Pulmonary artery endothelial cell (primary cell): ENCODE measurements around the gene RXFP4. TPM values are rescaled to one million over a fixed set of nuclear protein-coding genes. Genes with fewer than 3 reads are reported as not detected.
A peak's percentile ranks its signal among the peaks of the same experiment; 100 is the strongest.
"Not testable (repeated sequence)": the region's sequence is repeated elsewhere in the genome, so short reads cannot be mapped to it uniquely, and the experiment has no call there.

Source experiments
- DNase-seq: peaks from one replicate; pipeline ENCODE4 v3.0.0-alpha.2; 2011; ENCODE audit warnings: low read depth, low spot score
- total RNA-seq: library from RNA; depleted of rRNA; stranded (reverse); fragments of >200 nt; gene quantifications from 2 replicates; pipeline ENCODE4 v1.2.3, GENCODE V29; 2014

RXFP4 gene
- total RNA-seq, 1 donor from 2014 or later: not detected

- no peak for DNase-seq
Measured at GRCh38 chr1:155978325-155978972, 37.0 kb downstream of the RXFP4 start, which contains the start of gene ARHGEF2. TSS of gene ARHGEF2 (minus strand) at chr1:155978547. CDS start at chr1:155978427, 120 bp downstream.

GRCh38 chr1:155978973-155979429 lies 37.6 kb downstream of the RXFP4 start:
- DNase-seq: no peak

- no peak for DNase-seq
Measured at GRCh38 chr1:155979597-155980343, 38.3 kb downstream of the RXFP4 start.

- peak; percentile 69 for DNase-seq
Measured at GRCh38 chr1:155981266-155982088, 40.0 kb downstream of the RXFP4 start.

GRCh38 chr1:155982106-155982505 lies 40.7 kb downstream of the RXFP4 start:
- DNase-seq: no peak

GRCh38 chr1:155983191-155984024 lies 42.0 kb downstream of the RXFP4 start:
- no peak for DNase-seq

GRCh38 chr1:155984341-155984740 lies 42.9 kb downstream of the RXFP4 start:
- no peak for DNase-seq

GRCh38 chr1:155984903-155985645 lies 43.6 kb downstream of the RXFP4 start:
- not testable (repeated sequence) for DNase-seq

GRCh38 chr1:155989242-155990004 lies 48.0 kb downstream of the RXFP4 start:
- DNase-seq: no peak

GRCh38 chr1:155990005-155990739 lies 48.7 kb downstream of the RXFP4 start:
- DNase-seq: no peak

Other genes starting within 250 kb of the RXFP4 start
- 21.6 and 27.0 TPM in 2 replicates for gene GON4L, start 84.4 kb upstream of the RXFP4 start, total RNA-seq
- 33.0 and 53.4 TPM in 2 replicates for gene SYT11, start 82.1 kb upstream of the RXFP4 start, total RNA-seq
- gene RIT1, start 30.3 kb upstream of the RXFP4 start, total RNA-seq: 37.7 and 49.3 TPM in 2 replicates
- 23.7 and 35.6 TPM in 2 replicates for gene KHDC4, start 7.2 kb upstream of the RXFP4 start, total RNA-seq
- gene ARHGEF2, start 36.9 kb downstream of the RXFP4 start, total RNA-seq: 71.3 and 107 TPM in 2 replicates
- 427 and 499 TPM in 2 replicates for gene SSR2, start 79.3 kb downstream of the RXFP4 start, total RNA-seq
- 16.2 and 20.6 TPM in 2 replicates for gene UBQLN4, start 112.2 kb downstream of the RXFP4 start, total RNA-seq
- 72.6 and 92.1 TPM in 2 replicates for gene LAMTOR2, start 113.1 kb downstream of the RXFP4 start, total RNA-seq
- gene RAB25, start 119.5 kb downstream of the RXFP4 start, total RNA-seq: not detected in 2 replicates
- gene MEX3A, start 140.8 kb downstream of the RXFP4 start, total RNA-seq: 5.0 and 6.5 TPM in 2 replicates
- gene LMNA, start 173.1 kb downstream of the RXFP4 start, total RNA-seq: 942 and 1,011 TPM in 2 replicates
- gene SEMA4A, start 211.9 kb downstream of the RXFP4 start, total RNA-seq: 0.42 and 0.59 TPM in 2 replicates